IMR-90 (cell line): Measurements from ENCODE around the gene S100A12. TPM values are rescaled to one million over a fixed set of nuclear protein-coding genes. Genes with fewer than 3 reads are reported as not detected.

ENCODE experiments used
- ATAC-seq: fragments of 200-7000 bp; cut with Tn5 transposase; 2 replicates; pipeline ENCODE4 v1.9.1; 2020; ENCODE audit warnings: low read depth, mild to moderate bottlenecking, moderate library complexity
- BruUV-seq: library from RNA; stranded (reverse); fragments of 400-500 nt; replicated peaks from 2 replicates; lab custom pipeline; 2021; lab: Mats Ljungman, UMichigan
- CTCF ChIA-PET: fragments of 300-600 bp; formaldehyde crosslinking; extraction: SDS; loops from one replicate; lab custom pipeline; 2021; ENCODE audit warnings: antibody characterized with exemption; lab: Yijun Ruan, JAX
- POLR2A ChIA-PET: fragments of 300-600 bp; sonication (Branson Sonifier 250); formaldehyde crosslinking; loops from one replicate; lab custom pipeline; 2022; ENCODE audit warnings: antibody characterized with exemption; ENCODE audit not compliant: unreplicated experiment; lab: Charles Lee
- DNase-seq: peaks from one replicate; pipeline ENCODE4 v3.0.0; 2013
- H2AFZ ChIP-seq: replicated peaks from 2 replicates; pipeline ENCODE3; 2013; ENCODE audit warnings: low read length, mild to moderate bottlenecking; ENCODE audit not compliant: poor library complexity
- H2AK5ac ChIP-seq: 2 replicates; pipeline ENCODE4 v1.6.1; 2013; ENCODE audit warnings: low read depth, low read length, inconsistent platforms
- H2AK9ac ChIP-seq: replicated peaks from 2 replicates; pipeline ENCODE3; 2013; ENCODE audit warnings: mild to moderate bottlenecking, low read depth, low read length, moderate library complexity; ENCODE audit not compliant: poor library complexity
- H2BK120ac ChIP-seq: 2 replicates; pipeline ENCODE4 v1.6.1; 2013; ENCODE audit warnings: low read depth, low read length, inconsistent platforms
- H2BK15ac ChIP-seq: 3 replicates; pipeline ENCODE4 v1.6.1; 2013; ENCODE audit warnings: low read depth, low read length, inconsistent platforms
- H2BK20ac ChIP-seq: 2 replicates; pipeline ENCODE4 v1.6.1; 2013; ENCODE audit warnings: low read depth, mild to moderate bottlenecking, inconsistent platforms, low read length, moderate library complexity
- H2BK5ac ChIP-seq: 2 replicates; pipeline ENCODE4 v1.6.1; 2013; ENCODE audit warnings: mild to moderate bottlenecking, low read depth, low read length, inconsistent platforms; ENCODE audit not compliant: poor library complexity, severe bottlenecking
- H3K14ac ChIP-seq: replicated peaks from 2 replicates; pipeline ENCODE4 v1.6.1; 2013; ENCODE audit warnings: low read depth, low read length, inconsistent platforms
- H3K18ac ChIP-seq: 2 replicates; pipeline ENCODE4 v1.6.1; 2013; ENCODE audit warnings: low read depth, low read length, control low read depth
- H3K23ac ChIP-seq: 2 replicates; pipeline ENCODE4 v1.6.1; 2013; ENCODE audit warnings: low read depth, low read length, inconsistent platforms
- H3K27ac ChIP-seq: 2 replicates; pipeline ENCODE4 v1.5.1; 2013; ENCODE audit warnings: mild to moderate bottlenecking, control low read depth, low read length; ENCODE audit not compliant: insufficient read depth
- H3K27me3 ChIP-seq: 2 replicates; pipeline ENCODE4 v1.6.1; 2013; ENCODE audit warnings: low read length; ENCODE audit not compliant: control insufficient read depth, insufficient read depth
- H3K36me3 ChIP-seq: 2 replicates; pipeline ENCODE4 v1.6.1; 2013; ENCODE audit warnings: low read length, mixed read lengths; ENCODE audit not compliant: control insufficient read depth, insufficient read depth
- H3K4ac ChIP-seq: 2 replicates; pipeline ENCODE4 v1.6.1; 2013; ENCODE audit warnings: low read depth, low read length, inconsistent platforms
- H3K4me1 ChIP-seq: 2 replicates; pipeline ENCODE4 v1.6.1; 2013; ENCODE audit warnings: low read length, mixed read lengths; ENCODE audit not compliant: control insufficient read depth, insufficient read depth
- H3K4me2 ChIP-seq: 2 replicates; pipeline ENCODE4 v1.6.1; 2013; ENCODE audit warnings: low read depth, mild to moderate bottlenecking, control low read depth, low read length, moderate library complexity
- H3K4me3 ChIP-seq: 2 replicates; pipeline ENCODE4 v1.5.1; 2013; ENCODE audit warnings: low read depth, mild to moderate bottlenecking, control low read depth, low read length, moderate library complexity; ENCODE audit not compliant: insufficient read depth
- H3K56ac ChIP-seq: 2 replicates; pipeline ENCODE4 v1.6.1; 2013; ENCODE audit warnings: low read length, inconsistent platforms; ENCODE audit not compliant: insufficient read depth; ENCODE audit errors: extremely low read depth
- H3K79me1 ChIP-seq, 2 experiments: 2 replicates each; pipeline ENCODE4 v1.6.1; 2013; ENCODE audit warnings: low read length in 2 of 2, inconsistent platforms in 1 of 2, low read depth in 1 of 2
- H3K9ac ChIP-seq: 2 replicates; pipeline ENCODE4 v1.6.1; 2013; ENCODE audit warnings: low read depth, low read length, control low read depth
- H3K9me1 ChIP-seq: 2 replicates; pipeline ENCODE4 v1.6.1; 2013; ENCODE audit warnings: low read length, inconsistent platforms; ENCODE audit not compliant: insufficient read depth
- H3K9me3 ChIP-seq: 2 replicates; pipeline ENCODE4 v1.6.1; 2013; ENCODE audit warnings: low read length; ENCODE audit not compliant: control insufficient read depth, insufficient read depth
- H4K20me1 ChIP-seq: 2 replicates; pipeline ENCODE4 v1.6.1; 2013; ENCODE audit warnings: low read length, inconsistent platforms; ENCODE audit not compliant: insufficient read depth
- H4K5ac ChIP-seq: 2 replicates; pipeline ENCODE4 v1.6.1; 2013; ENCODE audit warnings: mild to moderate bottlenecking, low read depth, low read length, control low read depth
- H4K8ac ChIP-seq, 2 experiments: 2 replicates each; pipeline ENCODE4 v1.6.1; 2013; ENCODE audit warnings: low read depth in 2 of 2, low read length in 2 of 2, control low read depth in 1 of 2, inconsistent platforms in 1 of 2
- H4K91ac ChIP-seq: 2 replicates; pipeline ENCODE4 v1.6.1; 2013; ENCODE audit warnings: low read depth, low read length, inconsistent platforms; ENCODE audit not compliant: insufficient read depth
- CHD1 ChIP-seq: IDR thresholded peaks from 2 replicates; pipeline ENCODE4 v1.6.1; 2012; ENCODE audit warnings: low read depth, low read length, improper control_type of control experiment
- CTCF ChIP-seq: conservative IDR thresholded peaks from 2 replicates; pipeline ENCODE4 v1.5.1; 2012; ENCODE audit warnings: mild to moderate bottlenecking, low read depth, low read length, improper control_type of control experiment
- NFE2L2 ChIP-seq: fragments of 150-350 bp; IDR thresholded peaks from 2 replicates; pipeline ENCODE4 v1.6.1; 2016; ENCODE audit warnings: low read depth, mild to moderate bottlenecking, low read length
- RAD21 ChIP-seq: IDR thresholded peaks from 2 replicates; pipeline ENCODE4 v1.6.1; 2012; ENCODE audit warnings: low read length, improper control_type of control experiment
- SMC3 ChIP-seq: fragments of 150-350 bp; IDR thresholded peaks from 2 replicates; pipeline ENCODE4 v1.6.1; 2016; ENCODE audit warnings: low read depth, mild to moderate bottlenecking, antibody characterized with exemption, low read length, moderate library complexity
- WGBS, 2 experiments: methylation state at CpG; one replicate each; pipeline versions ENCODE4 v1.1.5 to v1.1.7; 2013; ENCODE audit warnings: missing lambda C conversion rate in 2 of 2; ENCODE audit not compliant: insufficient read length in 1 of 2; ENCODE audit errors: extremely low coverage in 2 of 2; 5-methylcytosine and 5-hydroxymethylcytosine counted together
- dilution Hi-C: fragments of 300-500 bp; cut with HindIII; formaldehyde crosslinking; loops from one replicate; pipeline ENCODE4 v1.14.3; 2018; ENCODE audit warnings: low sequenced_read_pairs; ENCODE audit not compliant: unreplicated experiment
- in situ Hi-C: fragments of 300-500 bp; cut with MboI; formaldehyde crosslinking; loops from 3 replicates; pipeline ENCODE4 v1.14.3; 2019; ENCODE audit warnings: low sequenced_read_pairs, inconsistent platforms, mixed read lengths
- intact Hi-C: fragments of 100-400 bp; cut with micrococcal nuclease; formaldehyde crosslinking; loops from 2 replicates; pipeline ENCODE4 v1.10.0; 2022
- polyA plus RNA-seq, 3 experiments: library from polyadenylated mRNA; depleted of rRNA; stranded (reverse); fragments of >200 nt; gene quantifications; 2 replicates each; pipeline ENCODE4 v1.2.3, GENCODE V29; 2012; ENCODE audit warnings: low replicate concordance in 1 of 3
- total RNA-seq: library from RNA; depleted of rRNA; stranded (reverse); fragments of >200 nt; gene quantifications from 2 replicates; pipeline ENCODE4 v1.2.3, GENCODE V29; 2012

S100A12 gene
- total and polyA plus RNA-seq, 2 of the 4 experiments (the other 2 are of a cell fraction): not detected

GRCh38 chr1:153355445-153356071, 19.9 kb downstream of the S100A12 start:
- dilution Hi-C loops (no loop called here), in situ Hi-C loops (no loop called here), intact Hi-C loops (no loop called here)
- WGBS, 2 experiments: 20% methylated on average over 2 of the region's 10 CpGs; no CpG with 5 or more reads in 1 of the 2 experiments
- Histone ChIP-seq H4K8ac (no peak overlapping the region), H2BK20ac (no peak overlapping the region), H4K20me1 (no peaks in the 10 kb centered on the region), H2BK15ac (no peak overlapping the region), H2AK9ac (no peak overlapping the region), H2AFZ (no peak overlapping the region), H3K9ac (no peak overlapping the region), H3K4me3 (no peak overlapping the region), H3K4me1 (no peaks in the 10 kb centered on the region), H3K27ac (no peak overlapping the region), H3K79me1 (no peaks in the 10 kb centered on the region), H2BK120ac (no peak overlapping the region), H4K91ac (no peak overlapping the region), H3K27me3 (peaks cover 9% of the 10 kb centered on the region; the same call in 1 of the 2 replicates), H3K23ac (no peak overlapping the region), H3K36me3 (no peaks in the 10 kb centered on the region), H3K4me2 (no peak overlapping the region), H2BK5ac (no peak overlapping the region), H3K4ac (no peak overlapping the region), H3K18ac (no peak overlapping the region), H3K14ac (no peak overlapping the region), H3K56ac (no peak overlapping the region), H3K9me1 (no peaks in the 10 kb centered on the region), H3K9me3 (no peaks in the 10 kb centered on the region), H2AK5ac (no peak overlapping the region), H4K5ac (no peak overlapping the region)
- ATAC-seq (peak; percentile 69), DNase-seq (peak; percentile 31)
- no TSS peak for BruUV-seq
- CTCF ChIA-PET: interaction anchor here (0.9 to 3.8 kb wide), 4 partner anchors 17 to 139 kb away, joined by 3 to 41 read pairs (median 4); no protein-coding TSS in a partner anchor
- no peak for TF ChIP-seq CHD1
- peak; percentile 34; the same call in 1 of the 2 replicates for TF ChIP-seq SMC3
- TF ChIP-seq NFE2L2: no peak
- TF ChIP-seq CTCF: peak; percentile 52
- TF ChIP-seq RAD21: peak; percentile 54
- POLR2A ChIA-PET: no interaction called here
